ENCODE data around the gene PHC2.

DNA sequence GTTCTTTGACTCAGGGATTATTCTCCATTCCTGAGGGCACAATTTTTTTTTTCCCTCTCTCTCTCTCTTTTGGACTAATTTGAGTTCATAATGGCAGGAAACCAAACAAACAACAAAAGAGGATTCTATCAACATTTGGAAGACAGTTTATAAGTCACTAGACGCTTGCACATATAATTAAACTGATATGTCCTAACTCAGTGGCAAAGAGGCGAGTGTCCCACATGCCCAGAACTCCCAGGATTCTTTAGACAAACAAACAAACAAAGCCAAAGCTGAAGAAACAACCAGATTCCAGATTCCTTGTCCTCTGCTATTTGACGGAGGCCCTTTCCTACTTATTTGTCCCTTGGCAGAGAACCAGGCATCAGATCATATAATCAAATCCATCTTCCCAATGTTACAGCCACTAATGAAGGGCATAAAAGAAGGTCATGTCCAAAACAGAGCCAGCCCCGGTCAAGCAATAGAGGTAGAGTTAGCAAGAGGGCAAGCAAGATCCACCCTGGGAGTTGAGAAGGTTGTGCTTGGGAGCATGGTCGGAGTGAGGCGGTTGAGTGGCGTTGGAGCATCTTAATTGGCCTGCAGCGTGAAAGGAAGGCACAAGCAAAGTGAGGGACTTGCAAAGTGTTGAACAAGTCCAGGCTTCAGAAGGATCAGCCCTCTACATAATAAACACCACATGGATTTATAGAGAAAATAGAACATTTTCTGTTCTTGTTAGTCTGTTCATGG, 144.3 kb downstream of the PHC2 start:
- no peak for TF ChIP-seq POLR2A (IDR thresholded peaks at IDR 0.05)
- TF ChIP-seq, protein P1, sequence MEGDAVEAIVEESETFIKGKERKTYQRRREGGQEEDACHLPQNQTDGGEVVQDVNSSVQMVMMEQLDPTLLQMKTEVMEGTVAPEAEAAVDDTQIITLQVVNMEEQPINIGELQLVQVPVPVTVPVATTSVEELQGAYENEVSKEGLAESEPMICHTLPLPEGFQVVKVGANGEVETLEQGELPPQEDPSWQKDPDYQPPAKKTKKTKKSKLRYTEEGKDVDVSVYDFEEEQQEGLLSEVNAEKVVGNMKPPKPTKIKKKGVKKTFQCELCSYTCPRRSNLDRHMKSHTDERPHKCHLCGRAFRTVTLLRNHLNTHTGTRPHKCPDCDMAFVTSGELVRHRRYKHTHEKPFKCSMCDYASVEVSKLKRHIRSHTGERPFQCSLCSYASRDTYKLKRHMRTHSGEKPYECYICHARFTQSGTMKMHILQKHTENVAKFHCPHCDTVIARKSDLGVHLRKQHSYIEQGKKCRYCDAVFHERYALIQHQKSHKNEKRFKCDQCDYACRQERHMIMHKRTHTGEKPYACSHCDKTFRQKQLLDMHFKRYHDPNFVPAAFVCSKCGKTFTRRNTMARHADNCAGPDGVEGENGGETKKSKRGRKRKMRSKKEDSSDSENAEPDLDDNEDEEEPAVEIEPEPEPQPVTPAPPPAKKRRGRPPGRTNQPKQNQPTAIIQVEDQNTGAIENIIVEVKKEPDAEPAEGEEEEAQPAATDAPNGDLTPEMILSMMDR (IDR thresholded peaks at IDR 0.05), result no peak

Measured in heart left ventricle (tissue), 13 donors.